Cardiac fibroblast (primary cell): ENCODE measurements around the gene PTPN9.
A peak's percentile ranks its signal among the peaks of the same experiment; 100 is the strongest.
"Not testable (repeated sequence)": the region's sequence is repeated elsewhere in the genome, so short reads cannot be mapped to it uniquely, and the experiment has no call there.

Experiments used
- DNase-seq, 2 donors: peaks; one replicate each; pipeline versions ENCODE4 v3.0.0 to v3.0.0-alpha.2; 2010; ENCODE audit warnings: low read depth in 2 of 2
- H3K4me3 ChIP-seq, 2 donors: replicated peaks in 1 of 2; 1 replicate in 1 of 2; 2 replicates in 1 of 2; pipeline ENCODE4 v1.5.1; 2011; ENCODE audit warnings: low read depth in 2 of 2, low read length in 2 of 2, mild to moderate bottlenecking in 2 of 2, moderate library complexity in 1 of 2
- CTCF ChIP-seq: IDR thresholded peaks from one replicate; pipeline ENCODE4 v1.5.1; 2011; ENCODE audit warnings: low read depth, mild to moderate bottlenecking, low read length, inconsistent platforms

PTPN9 gene

GRCh38 chr15:75594276-75594675 lies 15.2 kb upstream of the PTPN9 start:
- no peak for DNase-seq
- no peak overlapping the region for H3K4me3 ChIP-seq
- TF ChIP-seq CTCF: no peak

- no peak for TF ChIP-seq CTCF
- H3K4me3 ChIP-seq: no peak overlapping the region
- no peak for DNase-seq
Observed at GRCh38 chr15:75591655-75592364, 12.7 kb upstream of the PTPN9 start.

GRCh38 chr15:75590239-75590638 lies 11.1 kb upstream of the PTPN9 start:
- no peak for TF ChIP-seq CTCF
- H3K4me3 ChIP-seq: no peak overlapping the region
- DNase-seq: no peak

GRCh38 chr15:75589071-75589470 lies 10.0 kb upstream of the PTPN9 start:
- no peak for TF ChIP-seq CTCF
- no peak overlapping the region for H3K4me3 ChIP-seq
- no peak for DNase-seq

GRCh38 chr15:75586422-75586821 lies 7.3 kb upstream of the PTPN9 start:
- not testable (repeated sequence) for DNase-seq, H3K4me3 ChIP-seq

- TF ChIP-seq CTCF: no peak
- H3K4me3 ChIP-seq: no peak overlapping the region
- DNase-seq: peak in 1 of 2 donors; percentile 11
Observed at GRCh38 chr15:75584121-75584520, 5.0 kb upstream of the PTPN9 start.

- no peak for TF ChIP-seq CTCF
- no peak for DNase-seq
- no peak overlapping the region for H3K4me3 ChIP-seq
Observed at GRCh38 chr15:75583701-75584100, 4.6 kb upstream of the PTPN9 start.

- not testable (repeated sequence) for DNase-seq
Observed at GRCh38 chr15:75582943-75583342, 3.8 kb upstream of the PTPN9 start.

More at GRCh38 chr15:75582943-75583342, 3.8 kb upstream of the PTPN9 start:
- not testable (repeated sequence) for H3K4me3 ChIP-seq
